Colonic mucosa (tissue), 4 donors: ENCODE measurements around the gene UBE3C. TPM values are rescaled to one million over a fixed set of nuclear protein-coding genes. Genes with fewer than 3 reads are reported as not detected.

Experiments
- DNase-seq: peaks from one replicate; pipeline ENCODE4 v3.0.0-alpha.2; 2020
- H3K27ac ChIP-seq: fragments of 200-600 bp; one replicate; pipeline ENCODE4 v1.8.0; 2021
- H3K27me3 ChIP-seq: fragments of 200-600 bp; one replicate; pipeline ENCODE4 v1.8.0; 2021
- H3K36me3 ChIP-seq: fragments of 200-600 bp; one replicate; pipeline ENCODE4 v1.8.0; 2021
- H3K4me1 ChIP-seq: fragments of 200-600 bp; one replicate; pipeline ENCODE4 v1.8.0; 2021; ENCODE audit warnings: mild to moderate bottlenecking
- H3K4me3 ChIP-seq: fragments of 200-600 bp; one replicate; pipeline ENCODE4 v1.8.0; 2021
- H3K9ac ChIP-seq, 2 donors: one replicate each; pipeline ENCODE4 v1.7.0; 2013; ENCODE audit warnings: control low read depth in 2 of 2, low read depth in 2 of 2, low read length in 2 of 2
- H3K9me3 ChIP-seq: fragments of 200-600 bp; one replicate; pipeline ENCODE4 v1.8.0; 2021
- intact Hi-C: fragments of 100-400 bp; cut with DNase I; formaldehyde crosslinking; loops from one replicate; pipeline ENCODE4 v1.14.1; 2022
- total RNA-seq, 2 donors: library from RNA; stranded (reverse); fragmentation: NEBNext Ultra II Directional in 1 of 2; extraction: Animal tissue kit (Norgen Biotek cat#: 25700) in 1 of 2; gene quantifications; one replicate each; pipeline ENCODE4 v1.2.1, GENCODE V29; 2021
- TF ChIP-seq, protein P1 (sequence below): fragments of 200-600 bp; IDR thresholded peaks from one replicate; pipeline ENCODE4 v1.8.0; 2022; ENCODE audit warnings: antibody characterized with exemption, mild to moderate bottlenecking
- donor health status: healthy.
- donor health status: DM: no; HTN: no; CAD: no.
- donor health status: DM: no; HTN: no; CAD: no.

The UBE3C gene
- total RNA-seq, 2 donors from 2014 or later: 50.9 to 60.7 TPM

DNA sequence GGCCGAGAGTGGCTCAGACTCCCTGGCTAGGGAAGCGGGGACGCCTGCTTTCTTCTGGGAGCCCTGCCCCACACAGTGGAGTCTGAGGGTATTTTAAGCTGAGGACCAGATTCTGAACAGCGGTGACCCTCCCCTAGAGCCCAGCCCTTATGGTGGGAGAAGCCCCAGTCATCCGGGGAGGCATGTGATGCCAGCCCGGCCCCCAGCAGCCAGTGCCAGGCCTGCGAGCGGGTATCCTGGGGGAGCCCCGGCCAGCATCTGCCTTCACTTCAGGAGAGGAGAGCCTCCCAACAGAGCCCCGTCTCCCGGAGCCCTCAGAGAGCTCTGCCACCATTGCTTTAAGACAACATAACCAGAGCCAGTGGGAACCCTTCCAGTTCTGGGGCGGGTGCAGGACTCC lies 156.6 kb downstream of the UBE3C start:
- TF ChIP-seq, protein P1, sequence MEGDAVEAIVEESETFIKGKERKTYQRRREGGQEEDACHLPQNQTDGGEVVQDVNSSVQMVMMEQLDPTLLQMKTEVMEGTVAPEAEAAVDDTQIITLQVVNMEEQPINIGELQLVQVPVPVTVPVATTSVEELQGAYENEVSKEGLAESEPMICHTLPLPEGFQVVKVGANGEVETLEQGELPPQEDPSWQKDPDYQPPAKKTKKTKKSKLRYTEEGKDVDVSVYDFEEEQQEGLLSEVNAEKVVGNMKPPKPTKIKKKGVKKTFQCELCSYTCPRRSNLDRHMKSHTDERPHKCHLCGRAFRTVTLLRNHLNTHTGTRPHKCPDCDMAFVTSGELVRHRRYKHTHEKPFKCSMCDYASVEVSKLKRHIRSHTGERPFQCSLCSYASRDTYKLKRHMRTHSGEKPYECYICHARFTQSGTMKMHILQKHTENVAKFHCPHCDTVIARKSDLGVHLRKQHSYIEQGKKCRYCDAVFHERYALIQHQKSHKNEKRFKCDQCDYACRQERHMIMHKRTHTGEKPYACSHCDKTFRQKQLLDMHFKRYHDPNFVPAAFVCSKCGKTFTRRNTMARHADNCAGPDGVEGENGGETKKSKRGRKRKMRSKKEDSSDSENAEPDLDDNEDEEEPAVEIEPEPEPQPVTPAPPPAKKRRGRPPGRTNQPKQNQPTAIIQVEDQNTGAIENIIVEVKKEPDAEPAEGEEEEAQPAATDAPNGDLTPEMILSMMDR: no peak
- Histone ChIP-seq H3K36me3 (no peaks in the 10 kb centered on the region), H3K27ac (no peak overlapping the region), H3K9me3 (no peaks in the 10 kb centered on the region), H3K4me1 (no peaks in the 10 kb centered on the region), H3K27me3 (no peaks in the 10 kb centered on the region), H3K9ac (no peak overlapping the region), H3K4me3 (no peak overlapping the region)
- no peak for DNase-seq
- intact Hi-C loops: no loop called here

DNA sequence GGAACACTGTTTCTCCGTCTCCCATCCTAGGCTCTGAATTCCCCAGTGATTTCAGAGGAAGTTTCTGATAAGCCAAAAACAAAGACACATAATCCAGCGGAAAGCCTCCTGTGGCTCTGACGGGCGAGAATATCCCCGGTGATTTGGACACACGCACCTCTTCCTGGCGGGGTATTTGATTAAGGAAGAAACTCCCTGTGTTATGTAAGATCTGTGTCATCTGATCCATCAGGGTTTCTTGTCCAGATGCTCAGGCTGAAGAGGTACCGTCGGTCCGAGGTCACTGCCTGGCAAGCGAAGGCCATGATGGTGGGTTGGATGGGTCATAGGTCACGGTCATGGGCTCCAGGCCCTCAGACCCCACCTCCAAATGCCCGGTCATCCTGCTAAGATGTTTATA lies 158.5 kb downstream of the UBE3C start:
- H3K4me3 ChIP-seq: no peak overlapping the region
- no peaks in the 10 kb centered on the region for H3K9me3 ChIP-seq
- intact Hi-C loops: no loop called here
- no peaks in the 10 kb centered on the region for H3K4me1 ChIP-seq
- H3K27me3 ChIP-seq: no peaks in the 10 kb centered on the region
- no peak overlapping the region for H3K27ac ChIP-seq
- TF ChIP-seq, protein P1: no peak
- no peak overlapping the region for H3K9ac ChIP-seq
- H3K36me3 ChIP-seq: no peaks in the 10 kb centered on the region
- no peak for DNase-seq

DNA sequence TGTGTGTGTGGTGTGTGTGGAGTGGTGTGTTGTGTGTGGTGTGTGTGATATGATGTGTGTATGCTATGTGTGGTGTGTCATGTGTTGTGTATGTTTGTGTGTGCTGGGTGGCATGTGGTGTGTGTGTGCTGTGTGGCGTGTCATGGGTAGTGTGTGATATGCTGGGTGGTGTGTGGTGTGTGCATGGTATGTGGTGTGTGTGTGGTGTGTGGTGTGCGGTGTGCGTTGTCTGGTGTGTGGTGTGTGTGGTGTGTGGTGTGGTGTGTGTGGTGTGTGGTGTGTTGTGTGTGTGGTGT lies 160.5 kb downstream of the UBE3C start:
- intact Hi-C loops: no loop called here
- no peak overlapping the region for H3K27ac ChIP-seq
- no peak overlapping the region for H3K4me3 ChIP-seq
- TF ChIP-seq, protein P1: no peak
- no peaks in the 10 kb centered on the region for H3K36me3 ChIP-seq
- H3K9me3 ChIP-seq: no peaks in the 10 kb centered on the region
- H3K27me3 ChIP-seq: no peaks in the 10 kb centered on the region
- H3K4me1 ChIP-seq: no peaks in the 10 kb centered on the region
- no peak for DNase-seq
- H3K9ac ChIP-seq: no peak overlapping the region

DNA sequence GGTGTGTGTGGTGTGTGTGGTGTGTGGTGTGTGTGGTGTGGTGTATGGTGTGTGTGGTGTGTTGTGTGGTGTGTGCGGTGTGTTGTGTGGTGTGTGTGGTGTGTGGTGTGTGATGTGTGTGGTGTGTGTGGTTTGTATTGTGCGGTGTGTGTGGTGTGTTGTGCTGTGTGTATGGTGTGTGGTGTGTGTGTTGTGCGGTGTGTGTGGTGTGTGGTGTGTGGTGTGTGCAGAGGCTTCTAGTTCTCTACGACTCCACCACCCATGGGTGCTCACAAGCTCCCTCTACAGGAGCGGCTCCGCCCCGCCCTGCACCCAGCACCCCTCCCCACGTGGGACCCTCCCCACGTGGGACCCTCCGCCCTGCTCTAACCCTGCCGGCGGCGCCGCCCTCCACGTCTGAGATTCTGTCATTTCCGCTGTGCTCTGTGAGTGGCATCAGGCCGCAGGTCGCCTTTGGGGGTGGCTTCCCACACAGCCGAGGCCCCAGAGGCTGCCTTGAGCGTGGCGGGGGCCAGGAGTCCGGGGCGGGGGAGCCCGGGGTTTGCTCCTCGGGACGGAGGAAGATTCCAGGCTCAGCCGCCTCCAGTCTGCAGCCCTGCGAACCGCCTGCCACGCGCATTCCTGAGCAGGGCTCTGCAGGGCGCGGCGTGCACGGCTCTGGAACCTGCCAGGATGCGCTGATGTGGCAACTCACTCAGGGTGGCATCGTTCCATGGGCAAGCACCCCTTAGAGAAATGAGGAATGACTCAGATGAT lies 161.1 kb downstream of the UBE3C start:
- intact Hi-C loops: no loop called here
- no peak overlapping the region for H3K4me3 ChIP-seq
- no peak overlapping the region for H3K27ac ChIP-seq
- H3K27me3 ChIP-seq: no peaks in the 10 kb centered on the region
- H3K4me1 ChIP-seq: no peaks in the 10 kb centered on the region
- H3K9me3 ChIP-seq: no peaks in the 10 kb centered on the region
- H3K9ac ChIP-seq: no peak overlapping the region
- TF ChIP-seq, protein P1: no peak
- no peak for DNase-seq
- H3K36me3 ChIP-seq: no peaks in the 10 kb centered on the region

DNA sequence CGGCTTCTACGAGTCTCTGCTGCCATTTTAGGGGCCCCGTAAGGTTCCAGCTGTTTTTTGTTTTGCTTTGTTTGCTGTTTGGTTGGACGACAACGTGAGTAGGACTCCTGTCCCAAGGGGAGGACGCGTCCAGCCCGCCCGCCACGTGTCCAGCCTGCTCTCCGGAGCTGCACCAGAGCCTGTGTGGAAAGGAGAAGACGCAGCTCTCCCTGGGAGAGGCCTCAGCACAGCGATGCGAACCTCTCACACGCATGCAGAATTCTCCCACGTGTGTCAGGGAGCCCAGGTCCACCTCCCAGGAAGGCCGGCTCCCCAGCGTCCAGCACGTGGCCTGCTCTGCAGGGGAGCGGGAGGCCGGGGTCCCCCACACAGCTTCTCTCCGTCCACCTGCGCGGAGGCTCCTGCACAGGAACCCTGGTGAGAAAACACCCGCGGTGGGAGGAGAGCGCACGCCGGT lies 161.7 kb downstream of the UBE3C start:
- TF ChIP-seq, protein P1: no peak
- Histone ChIP-seq H3K27me3 (no peaks in the 10 kb centered on the region), H3K9me3 (no peaks in the 10 kb centered on the region), H3K36me3 (no peaks in the 10 kb centered on the region), H3K9ac (no peak overlapping the region), H3K27ac (no peak overlapping the region), H3K4me3 (no peak overlapping the region), H3K4me1 (no peaks in the 10 kb centered on the region)
- intact Hi-C loops: no loop called here
- DNase-seq: no peak
